Suppressor macrophage treated with lipopolysaccharide for 1 hour (primary cell): Measurements from ENCODE around the gene NOL3.

Experiments used
- DNase-seq, 3 donors: peaks; one replicate each; pipeline ENCODE4 v3.0.0-alpha.2; 2020 to 2022

The NOL3 gene

GRCh38 chr16:67190448-67191399, 20.4 kb downstream of the NOL3 start:
- no peak for DNase-seq

GRCh38 chr16:67191411-67191994, 21.2 kb downstream of the NOL3 start:
- DNase-seq: no peak

- DNase-seq: peak; percentile 96 to 98 (median 97)
These were observed 21.8 kb downstream of the NOL3 start, which contains the start of gene E2F4 for GRCh38 chr16:67191995-67192681. Gene E2F4, plus strand, starts transcription at chr16:67192155. Its CDS starts 73 bp downstream, at chr16:67192228.

- no peak for DNase-seq
These were observed 22.5 kb downstream of the NOL3 start for GRCh38 chr16:67192781-67193361.

GRCh38 chr16:67193536-67193935, 23.2 kb downstream of the NOL3 start:
- no peak for DNase-seq

GRCh38 chr16:67194260-67194659, 23.9 kb downstream of the NOL3 start:
- no peak for DNase-seq

GRCh38 chr16:67195676-67196075, 25.3 kb downstream of the NOL3 start:
- no peak for DNase-seq

- DNase-seq: no peak
These were observed 26.5 kb downstream of the NOL3 start for GRCh38 chr16:67196881-67197280.

GRCh38 chr16:67197704-67198103, 27.4 kb downstream of the NOL3 start:
- DNase-seq: no peak

GRCh38 chr16:67198238-67198734, 27.9 kb downstream of the NOL3 start:
- DNase-seq: peak; percentile 72 to 79 (median 75)

- no peak for DNase-seq
These were observed 28.9 kb downstream of the NOL3 start, which contains the start of gene ELMO3 for GRCh38 chr16:67199011-67199807. Gene ELMO3, plus strand, starts transcription at chr16:67199131. Its CDS starts 196 bp downstream, at chr16:67199327.

- no peak for DNase-seq
These were observed 29.5 kb downstream of the NOL3 start for GRCh38 chr16:67199808-67200198.

GRCh38 chr16:67200491-67200890, 30.2 kb downstream of the NOL3 start:
- no peak for DNase-seq

GRCh38 chr16:67201411-67202345, 31.3 kb downstream of the NOL3 start:
- no peak for DNase-seq

- no peak for DNase-seq
These were observed 32.1 kb downstream of the NOL3 start for GRCh38 chr16:67202426-67202825.

- DNase-seq: no peak
These were observed 32.7 kb downstream of the NOL3 start for GRCh38 chr16:67202956-67203493.

- no peak for DNase-seq
These were observed 33.7 kb downstream of the NOL3 start for GRCh38 chr16:67204076-67204475.

- no peak for DNase-seq
These were observed 35.9 kb downstream of the NOL3 start for GRCh38 chr16:67206129-67206837.

GRCh38 chr16:67206838-67207248, 36.5 kb downstream of the NOL3 start:
- DNase-seq: no peak
